ENCODE results near the gene DNHD1. TPM values are rescaled to one million over a fixed set of nuclear protein-coding genes. Genes with fewer than 3 reads are reported as not detected.
A peak's percentile ranks its signal among the peaks of the same experiment; 100 is the strongest.

The DNHD1 gene
- total and polyA plus RNA-seq, 2 of the 13 experiments (the other 11 are each of a cell fraction or from before 2014, with no cell fraction given): 2.7 to 9.3 TPM

GRCh38 chr11:6603287-6604080 is 106.4 kb downstream of the DNHD1 start, which contains the start of the genes ILK and RRP8 (continued):
- no peak for TF ChIP-seq ZBTB49 (CRISPR knock-in tag; IDR thresholded peaks at IDR 0.05; ENCODE audit: borderline replicate concordance)
- no peak for TF ChIP-seq GTF2F1 (IDR thresholded peaks at IDR 0.05; ENCODE audit: low read length)
- TF ChIP-seq ZNF776 (CRISPR knock-in tag; IDR thresholded peaks at IDR 0.05): no peak; the same call in 1 of the 2 replicates
- peak; percentile 66; the same call in 1 of the 2 replicates for TF ChIP-seq AKAP8 (CRISPR knock-in tag; IDR thresholded peaks at IDR 0.05)
- no peak for TF ChIP-seq HNRNPH1 (optimal IDR thresholded peaks at IDR 0.05; ENCODE audit: low read depth, low read length)
- no peak for TF ChIP-seq HOXD1 (CRISPR knock-in tag; IDR thresholded peaks at IDR 0.05)
- TF ChIP-seq SALL1 (CRISPR knock-in tag; IDR thresholded peaks at IDR 0.05): peak; percentile 81
- no peak for TF ChIP-seq ZSCAN20 (CRISPR knock-in tag; IDR thresholded peaks at IDR 0.05; ENCODE audit: borderline replicate concordance)
- TF ChIP-seq ARID2 (CRISPR knock-in tag; IDR thresholded peaks at IDR 0.05; ENCODE audit: borderline replicate concordance): peak; percentile 66
- no peak for TF ChIP-seq POLR2AphosphoS2 (IDR thresholded peaks at IDR 0.05; ENCODE audit: low read depth, low read length)
- peak; percentile 92 for TF ChIP-seq SALL2 (CRISPR knock-in tag; IDR thresholded peaks at IDR 0.05)
- TF ChIP-seq ZNF280D (CRISPR knock-in tag; IDR thresholded peaks at IDR 0.05): peak; percentile 88
- no peak for TF ChIP-seq WIZ (CRISPR knock-in tag; IDR thresholded peaks at IDR 0.05)
- TF ChIP-seq ISL2 (CRISPR knock-in tag; IDR thresholded peaks at IDR 0.05): peak; percentile 43; the same call in 1 of the 2 replicates
- TF ChIP-seq EHMT2 (IDR thresholded peaks at IDR 0.05; ENCODE audit: borderline replicate concordance, low read depth, low read length): no peak
- TF ChIP-seq ZSCAN12 (CRISPR knock-in tag; IDR thresholded peaks at IDR 0.05): no peak
- no peak for TF ChIP-seq ZNF878 (CRISPR knock-in tag; IDR thresholded peaks at IDR 0.05)
- peak; percentile 55; the same call in 1 of the 2 replicates for TF ChIP-seq ZNF614 (CRISPR knock-in tag; IDR thresholded peaks at IDR 0.05; ENCODE audit: borderline replicate concordance)
- TF ChIP-seq ZNF496 (CRISPR knock-in tag; IDR thresholded peaks at IDR 0.05; ENCODE audit: insufficient replicate concordance): no peak
- no peak for TF ChIP-seq HOXA9 (CRISPR knock-in tag; IDR thresholded peaks at IDR 0.05; ENCODE audit: borderline replicate concordance)

Measured in HepG2 (cell line).